HG02642 (cell line): ENCODE results near the gene HRAS.

Experiments
- ATAC-seq: cut with Tn5 transposase; IDR thresholded peaks from one replicate; pipeline ENCODE4 v1.9.1; 2021; ENCODE audit warnings: mild to moderate bottlenecking; ENCODE audit not compliant: unreplicated experiment, poor library complexity

Gene HRAS

GRCh38 chr11:554428-555226 lies 19.3 kb upstream of the HRAS start:
- ATAC-seq, result peak; percentile 58

- ATAC-seq, result no peak
Measured at GRCh38 chr11:553988-554340, 18.6 kb upstream of the HRAS start.

GRCh38 chr11:553083-553987 lies 18.0 kb upstream of the HRAS start:
- ATAC-seq, result no peak

- ATAC-seq, result no peak
Measured at GRCh38 chr11:551596-551995, 16.2 kb upstream of the HRAS start.

GRCh38 chr11:551131-551530 lies 15.8 kb upstream of the HRAS start:
- no peak for ATAC-seq

- no peak for ATAC-seq
Measured at GRCh38 chr11:550746-551085, 15.3 kb upstream of the HRAS start.

- ATAC-seq, result no peak
Measured at GRCh38 chr11:550021-550745, 14.8 kb upstream of the HRAS start.

- no peak for ATAC-seq
Measured at GRCh38 chr11:548700-549603, 13.6 kb upstream of the HRAS start.

- no peak for ATAC-seq
Measured at GRCh38 chr11:545171-545570, 9.8 kb upstream of the HRAS start.

- no peak for ATAC-seq
Measured at GRCh38 chr11:544817-545166, 9.4 kb upstream of the HRAS start.

GRCh38 chr11:541433-541885 lies 6.1 kb upstream of the HRAS start:
- ATAC-seq, result no peak

GRCh38 chr11:540583-541432 lies 5.4 kb upstream of the HRAS start:
- ATAC-seq, result no peak

- ATAC-seq, result no peak
Measured at GRCh38 chr11:539971-540481, 4.7 kb upstream of the HRAS start.

- ATAC-seq, result no peak
Measured at GRCh38 chr11:538431-539051, 3.2 kb upstream of the HRAS start.

GRCh38 chr11:537622-538430 lies 2.5 kb upstream of the HRAS start:
- ATAC-seq, result no peak

- ATAC-seq, result peak; percentile 51
Measured at GRCh38 chr11:536841-537621, 1.7 kb upstream of the HRAS start, which contains the start of gene LRRC56. Gene LRRC56, plus strand, starts transcription at chr11:537527. Its CDS starts 3,158 bp downstream, at chr11:540685.

- ATAC-seq, result no peak
Measured at GRCh38 chr11:535210-535518, 212 bp downstream of the HRAS start.
